Forelimb muscle (tissue), 1 donor: Measurements from ENCODE around the gene LCOR. TPM values are rescaled to one million over a fixed set of nuclear protein-coding genes. Genes with fewer than 3 reads are reported as not detected.

Experiments used
- DNase-seq: peaks from one replicate; pipeline ENCODE4 v3.0.0-alpha.2; 2013; ENCODE audit warnings: low read depth
- polyA plus RNA-seq: library from polyadenylated mRNA; unstranded; fragments of 120-200 nt; gene quantifications from one replicate; pipeline ENCODE4 v1.2.1, GENCODE V29; 2013; ENCODE audit not compliant: insufficient read length

The LCOR gene
- polyA plus RNA-seq, 1 donor: 16.8 TPM

- DNase-seq: no peak
These were observed 178.7 kb downstream of the LCOR start for GRCh38 chr10:97010695-97011206.

- no peak for DNase-seq
These were observed 179.3 kb downstream of the LCOR start for GRCh38 chr10:97011397-97011796.

GRCh38 chr10:97012470-97012869 lies 180.4 kb downstream of the LCOR start:
- no peak for DNase-seq

- DNase-seq: no peak
These were observed 181.5 kb downstream of the LCOR start for GRCh38 chr10:97013568-97013967.

- no peak for DNase-seq
These were observed 181.9 kb downstream of the LCOR start for GRCh38 chr10:97013983-97014382.

- DNase-seq: no peak
These were observed 183.1 kb downstream of the LCOR start for GRCh38 chr10:97015240-97015639.

GRCh38 chr10:97016728-97017473 lies 184.8 kb downstream of the LCOR start:
- DNase-seq: no peak

- DNase-seq: no peak
These were observed 185.4 kb downstream of the LCOR start for GRCh38 chr10:97017474-97017903.

- DNase-seq: no peak
These were observed 186.4 kb downstream of the LCOR start for GRCh38 chr10:97018251-97019212.

GRCh38 chr10:97019213-97019844 lies 187.2 kb downstream of the LCOR start:
- DNase-seq: no peak

- no peak for DNase-seq
These were observed 188.6 kb downstream of the LCOR start for GRCh38 chr10:97020452-97021400.

GRCh38 chr10:97022616-97023015 lies 190.5 kb downstream of the LCOR start:
- no peak for DNase-seq

- no peak for DNase-seq
These were observed 191.5 kb downstream of the LCOR start for GRCh38 chr10:97023401-97024167.

GRCh38 chr10:97024168-97025073 lies 192.3 kb downstream of the LCOR start:
- no peak for DNase-seq

GRCh38 chr10:97025613-97026242 lies 193.6 kb downstream of the LCOR start:
- DNase-seq: no peak

GRCh38 chr10:97028126-97028831 lies 196.2 kb downstream of the LCOR start:
- DNase-seq: no peak

GRCh38 chr10:97028832-97029178 lies 196.7 kb downstream of the LCOR start:
- DNase-seq: no peak

- DNase-seq: no peak
These were observed 197.2 kb downstream of the LCOR start for GRCh38 chr10:97029271-97029670.
